ENCODE measurements around the gene FAM170A.

The FAM170A gene, protein sequence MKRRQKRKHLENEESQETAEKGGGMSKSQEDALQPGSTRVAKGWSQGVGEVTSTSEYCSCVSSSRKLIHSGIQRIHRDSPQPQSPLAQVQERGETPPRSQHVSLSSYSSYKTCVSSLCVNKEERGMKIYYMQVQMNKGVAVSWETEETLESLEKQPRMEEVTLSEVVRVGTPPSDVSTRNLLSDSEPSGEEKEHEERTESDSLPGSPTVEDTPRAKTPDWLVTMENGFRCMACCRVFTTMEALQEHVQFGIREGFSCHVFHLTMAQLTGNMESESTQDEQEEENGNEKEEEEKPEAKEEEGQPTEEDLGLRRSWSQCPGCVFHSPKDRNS

DNA sequence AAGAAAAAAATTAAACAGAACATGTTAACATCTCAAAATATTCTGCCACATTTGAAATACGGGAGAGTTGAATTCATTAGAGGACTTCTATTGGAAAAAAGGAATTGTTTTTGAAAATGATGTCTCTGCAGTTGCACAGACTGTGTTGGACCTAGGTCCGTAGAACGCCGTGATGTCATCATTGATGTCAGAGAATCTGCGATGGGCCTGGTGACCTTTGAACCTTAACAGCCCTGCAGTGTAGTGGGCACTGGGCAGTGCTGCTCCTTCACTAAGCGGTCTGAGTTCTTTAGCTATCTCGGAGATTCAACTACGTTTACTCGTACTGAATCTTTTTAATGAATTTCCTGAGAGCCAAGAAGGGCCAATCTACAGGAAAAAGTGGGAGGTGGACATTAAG lies at the start of gene FAM170A:
TSS of gene FAM170A (plus strand) at position 220 of the 400 bp plus-strand sequence. CDS start 211 bp downstream, outside the sequence.
- no peak for DNase-seq (ENCODE audit: low read depth, low spot score)

DNA sequence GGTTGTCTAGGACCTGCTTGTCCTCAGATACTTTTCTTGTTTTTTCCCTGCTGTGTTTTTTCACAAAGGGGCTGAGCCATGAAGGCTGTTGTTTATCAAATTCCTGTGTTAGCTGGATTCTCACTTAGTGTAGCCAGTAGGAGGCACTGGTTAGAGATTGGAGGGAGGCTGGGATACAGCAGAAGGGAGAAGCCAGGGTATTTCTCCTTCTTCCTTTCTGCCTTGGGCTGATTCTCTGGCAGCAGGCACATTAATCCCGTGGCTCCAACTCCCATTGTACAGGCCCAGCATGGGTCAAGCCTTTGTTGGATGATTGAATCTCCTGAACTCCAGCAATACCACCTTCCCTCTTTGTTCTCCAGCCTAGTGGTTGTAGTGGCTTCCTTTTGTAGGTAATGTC lies 46.4 kb upstream of the FAM170A start:
- DNase-seq (ENCODE audit: low read depth, low spot score) = no peak

DNA sequence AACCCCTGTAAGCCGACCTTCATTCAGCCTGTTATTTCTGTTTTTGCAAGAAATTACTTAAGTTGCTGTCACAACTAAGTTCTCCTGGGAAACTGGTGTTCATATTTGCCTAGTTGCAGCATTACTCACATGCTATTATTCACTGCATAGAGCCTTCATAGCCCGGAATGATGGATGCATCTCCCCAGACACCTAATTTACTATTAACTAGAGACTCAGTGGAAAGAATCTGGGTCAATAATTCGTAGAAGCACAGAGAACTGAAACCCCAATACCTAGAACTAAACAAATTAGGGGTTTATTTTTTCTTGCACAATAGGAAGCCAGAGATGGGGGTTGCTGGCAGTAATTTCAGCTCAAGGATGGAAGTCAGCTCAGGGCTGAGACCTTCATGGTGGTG lies 45.7 kb upstream of the FAM170A start:
- DNase-seq (ENCODE audit: low read depth, low spot score) = no peak

- DNase-seq (ENCODE audit: low read depth, low spot score) = no peak
Observed at GRCh38 chr5:119596046-119596445, 33.3 kb upstream of the FAM170A start.

DNA sequence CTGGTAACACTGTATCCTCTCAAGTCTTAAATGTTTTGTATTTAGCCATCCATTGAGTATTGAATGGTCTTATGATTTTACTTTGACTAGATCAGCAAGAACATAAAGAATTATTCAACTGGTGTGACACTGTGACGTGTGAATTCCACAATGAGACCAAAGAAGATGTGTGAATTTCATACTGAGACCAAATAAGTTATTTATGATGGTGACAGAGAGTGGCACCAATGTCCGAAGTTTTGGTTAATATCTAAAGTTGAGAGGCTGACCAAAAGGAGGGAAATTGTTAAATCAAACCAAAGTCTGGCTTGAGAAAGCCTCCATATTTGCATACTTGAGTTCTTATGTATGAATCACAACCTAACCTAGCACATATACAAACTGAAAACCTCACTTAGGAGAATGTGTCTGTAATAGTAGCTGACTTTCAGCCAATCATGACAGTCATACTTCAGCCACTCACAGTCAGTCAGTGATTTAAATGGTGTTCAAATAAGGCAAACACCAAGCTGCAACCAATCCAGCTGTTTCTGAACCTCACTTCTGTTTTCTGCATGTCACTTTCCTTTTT lies 31.5 kb upstream of the FAM170A start:
- no peak for DNase-seq (ENCODE audit: low read depth, low spot score)

DNA sequence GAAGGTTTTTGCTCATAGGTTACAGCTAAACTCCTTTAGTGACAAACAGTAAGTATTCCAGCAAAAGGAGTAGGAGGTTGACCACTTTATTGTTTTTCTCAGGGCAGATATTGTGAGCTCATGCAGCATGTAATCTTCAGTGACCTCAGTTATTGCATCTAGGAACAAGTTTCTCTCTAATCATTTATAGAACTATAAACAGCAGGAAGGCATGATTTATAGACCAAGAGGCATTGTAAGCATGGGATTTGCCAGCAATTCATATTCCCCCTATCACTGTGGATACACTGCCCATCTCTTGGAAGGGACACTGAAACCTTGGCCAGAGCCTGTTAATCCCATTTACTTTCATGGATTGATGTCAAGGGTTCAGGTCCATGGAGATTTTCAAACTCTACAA lies 15.4 kb upstream of the FAM170A start:
- no peak for DNase-seq (ENCODE audit: low read depth, low spot score)

DNA sequence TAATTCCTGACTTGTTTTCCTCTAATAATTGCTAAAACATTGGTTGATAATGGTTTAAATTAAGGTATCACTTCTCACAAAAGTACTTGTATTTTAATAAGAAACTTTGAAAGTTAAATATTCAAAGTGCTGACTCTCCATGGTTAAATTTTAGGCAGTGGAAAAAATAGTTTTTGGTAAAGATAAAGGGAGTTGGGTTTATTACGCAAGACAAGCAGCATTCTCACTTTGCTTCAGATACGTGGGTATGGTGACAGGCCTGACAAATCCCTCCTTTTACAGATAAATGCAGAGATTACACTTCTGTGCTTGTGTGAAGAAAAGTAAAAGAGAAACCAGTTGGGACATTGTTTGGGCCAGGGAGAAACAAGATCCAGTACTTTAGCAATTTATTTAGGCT lies 14.5 kb upstream of the FAM170A start:
- DNase-seq (ENCODE audit: low read depth, low spot score) = no peak

- DNase-seq (ENCODE audit: low read depth, low spot score) = no peak
Observed at GRCh38 chr5:119626086-119626485, 3.3 kb upstream of the FAM170A start.

GRCh38 chr5:119630752-119631440 lies 1.5 kb downstream of the FAM170A start:
- no peak for DNase-seq (ENCODE audit: low read depth, low spot score)

- DNase-seq (ENCODE audit: low read depth, low spot score) = no peak
Observed at GRCh38 chr5:119631660-119632059, 2.3 kb downstream of the FAM170A start.

- DNase-seq (ENCODE audit: low read depth, low spot score) = no peak
Observed at GRCh38 chr5:119651486-119651885, 22.1 kb downstream of the FAM170A start.

DNA sequence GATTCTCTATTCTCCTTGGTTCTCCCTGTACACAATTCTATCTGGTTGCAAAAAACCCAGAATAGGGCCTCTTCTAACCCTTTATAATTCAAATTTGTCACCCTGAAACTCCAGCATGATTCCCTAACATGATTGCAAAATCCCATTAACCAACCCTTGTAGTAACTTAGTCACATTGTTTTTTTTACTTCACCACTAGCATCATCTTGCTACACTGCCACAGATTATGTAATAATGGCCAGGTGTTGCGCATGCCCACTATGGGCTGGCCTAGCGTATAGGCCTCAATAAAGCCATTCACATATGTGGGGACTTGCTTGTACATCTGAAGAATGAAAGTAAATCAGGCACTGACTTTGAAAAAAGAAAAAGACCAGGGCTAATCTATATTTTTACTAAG lies 25.7 kb downstream of the FAM170A start:
- no peak for DNase-seq (ENCODE audit: low read depth, low spot score)

DNA sequence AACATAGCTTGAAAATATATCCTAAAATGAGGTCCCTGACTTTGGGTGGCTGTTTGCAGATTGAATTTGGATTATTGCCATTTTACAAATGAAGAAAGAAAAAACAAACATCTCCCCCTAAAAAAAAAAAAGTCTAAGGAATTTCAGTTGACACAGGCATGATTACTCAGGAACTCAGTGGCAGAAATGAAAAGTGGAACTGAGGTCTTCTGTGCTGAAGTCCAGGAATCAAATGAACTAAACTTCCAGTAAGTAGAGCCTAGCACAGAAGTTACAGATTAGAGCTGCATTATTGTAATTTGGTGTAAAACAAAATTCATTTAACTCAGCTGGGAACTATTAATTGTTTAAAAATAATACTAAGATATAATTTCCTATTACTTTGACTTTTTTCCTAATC lies 26.7 kb downstream of the FAM170A start:
- DNase-seq (ENCODE audit: low read depth, low spot score) = no peak

- no peak for DNase-seq (ENCODE audit: low read depth, low spot score)
Observed at GRCh38 chr5:119666542-119666941, 37.2 kb downstream of the FAM170A start.

- DNase-seq (ENCODE audit: low read depth, low spot score) = no peak
Observed at GRCh38 chr5:119678351-119679028, 49.1 kb downstream of the FAM170A start.

GRCh38 chr5:119680080-119680479 lies 50.7 kb downstream of the FAM170A start:
- DNase-seq (ENCODE audit: low read depth, low spot score) = no peak

GRCh38 chr5:119681734-119682133 lies 52.4 kb downstream of the FAM170A start:
- no peak for DNase-seq (ENCODE audit: low read depth, low spot score)

GRCh38 chr5:119682372-119682771 lies 53.0 kb downstream of the FAM170A start:
- DNase-seq (ENCODE audit: low read depth, low spot score) = no peak

Data from activated CD4-positive, CD25-positive, alpha-beta regulatory T cell treated with anti-CD3 and anti-CD28 coated beads, Interleukin-2, amount 50 U/mL, for 16 hours (primary cell).